ENCODE measurements around the gene KCTD14.

- TF ChIP-seq CTCF (IDR thresholded peaks at IDR 0.05; ENCODE audit: low read depth, low read length) (no peak), POLR2A (IDR thresholded peaks at IDR 0.05; ENCODE audit: extremely low read depth, insufficient read length) (no peak)
Observed at GRCh38 chr11:77981346-77981947, 41.6 kb downstream of the KCTD14 start.
